ENCODE results near the gene GFI1B. TPM values are rescaled to one million over a fixed set of nuclear protein-coding genes. Genes with fewer than 3 reads are reported as not detected.

Gene GFI1B
- total RNA-seq, 4 donors from 2014 or later: 0.11 TPM; not detected in 3

DNA sequence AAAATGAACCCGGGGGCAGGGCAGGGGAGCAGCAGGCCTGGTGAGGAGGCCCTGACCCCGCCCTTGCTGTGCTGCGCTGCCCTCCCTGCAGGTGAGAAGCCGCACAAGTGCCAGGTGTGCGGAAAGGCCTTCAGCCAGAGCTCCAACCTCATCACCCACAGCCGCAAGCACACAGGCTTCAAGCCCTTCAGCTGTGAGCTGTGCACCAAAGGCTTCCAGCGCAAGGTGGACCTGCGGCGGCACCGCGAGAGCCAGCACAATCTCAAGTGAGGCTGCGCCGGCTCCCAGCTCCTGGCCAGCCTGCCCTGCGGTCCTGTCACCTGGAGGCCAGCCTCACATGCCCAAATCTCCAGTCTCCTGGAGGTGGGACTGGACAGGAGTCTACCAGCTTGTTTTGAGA, 12.3 kb downstream of the GFI1B start:
- H3K4me3 ChIP-seq (replicated peaks in 1 of 3): no peak overlapping the region
- H3K9me3 ChIP-seq: no peaks in the 10 kb centered on the region
- no peaks in the 10 kb centered on the region for H3K27me3 ChIP-seq
- no peaks in the 10 kb centered on the region for H3K36me3 ChIP-seq
- no peak overlapping the region for H3K27ac ChIP-seq
- intact Hi-C loops (cut with DNase I): no loop called here
- no peaks in the 10 kb centered on the region for H3K4me1 ChIP-seq
- DNase-seq: no peak
- TF ChIP-seq, protein P1, sequence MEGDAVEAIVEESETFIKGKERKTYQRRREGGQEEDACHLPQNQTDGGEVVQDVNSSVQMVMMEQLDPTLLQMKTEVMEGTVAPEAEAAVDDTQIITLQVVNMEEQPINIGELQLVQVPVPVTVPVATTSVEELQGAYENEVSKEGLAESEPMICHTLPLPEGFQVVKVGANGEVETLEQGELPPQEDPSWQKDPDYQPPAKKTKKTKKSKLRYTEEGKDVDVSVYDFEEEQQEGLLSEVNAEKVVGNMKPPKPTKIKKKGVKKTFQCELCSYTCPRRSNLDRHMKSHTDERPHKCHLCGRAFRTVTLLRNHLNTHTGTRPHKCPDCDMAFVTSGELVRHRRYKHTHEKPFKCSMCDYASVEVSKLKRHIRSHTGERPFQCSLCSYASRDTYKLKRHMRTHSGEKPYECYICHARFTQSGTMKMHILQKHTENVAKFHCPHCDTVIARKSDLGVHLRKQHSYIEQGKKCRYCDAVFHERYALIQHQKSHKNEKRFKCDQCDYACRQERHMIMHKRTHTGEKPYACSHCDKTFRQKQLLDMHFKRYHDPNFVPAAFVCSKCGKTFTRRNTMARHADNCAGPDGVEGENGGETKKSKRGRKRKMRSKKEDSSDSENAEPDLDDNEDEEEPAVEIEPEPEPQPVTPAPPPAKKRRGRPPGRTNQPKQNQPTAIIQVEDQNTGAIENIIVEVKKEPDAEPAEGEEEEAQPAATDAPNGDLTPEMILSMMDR (IDR thresholded peaks at IDR 0.05): no peak
- TF ChIP-seq POLR2A (IDR thresholded peaks at IDR 0.05): no peak
- 88 to 95% methylated on average over 10 to 11 of the region's 14 CpGs for WGBS, 2 donors

DNA sequence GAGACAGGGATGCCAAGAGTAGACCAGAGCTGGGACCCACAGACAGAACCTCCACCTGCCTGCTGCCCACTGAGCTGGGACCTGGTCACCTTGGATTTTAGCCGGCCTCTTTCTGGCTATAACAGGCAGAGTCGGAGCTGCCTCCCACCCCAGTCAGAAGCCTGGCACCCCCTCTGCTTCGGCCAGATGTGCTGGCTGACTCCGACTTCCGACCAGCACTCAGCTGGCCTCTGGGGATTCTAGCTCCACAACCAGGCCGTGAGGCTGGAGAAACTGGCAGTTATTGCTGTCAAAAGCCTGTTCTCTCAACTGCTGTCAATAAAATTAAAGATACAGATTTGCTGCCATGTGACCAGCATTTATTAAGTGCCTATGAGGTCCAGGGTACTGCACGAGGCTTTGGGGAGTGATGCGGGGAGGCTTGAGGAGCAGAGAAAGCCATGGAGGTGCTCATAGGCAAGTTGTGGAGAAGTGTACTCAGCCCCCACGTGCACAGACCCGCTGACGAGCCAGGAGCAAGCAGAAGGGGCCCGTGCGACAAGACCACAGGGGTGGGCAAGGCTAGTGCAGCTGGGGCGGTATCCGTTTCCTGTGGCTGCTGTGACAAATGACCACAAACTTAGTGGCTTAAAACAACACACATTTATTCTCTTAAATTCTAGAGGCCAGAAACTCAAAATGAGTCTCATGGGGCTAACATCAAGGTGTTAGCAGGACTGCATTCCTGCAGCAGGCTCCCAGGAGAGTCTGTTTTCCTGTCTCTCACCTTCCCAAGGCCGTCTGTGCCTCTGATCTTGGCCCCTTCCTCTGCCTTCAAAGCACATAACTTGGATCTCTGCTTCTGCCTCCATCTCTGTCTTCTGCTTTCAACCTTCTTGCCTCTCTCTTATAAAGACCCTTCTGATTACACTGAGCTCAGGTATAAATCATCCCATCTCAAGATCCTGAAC, 13.1 kb downstream of the GFI1B start:
- TF ChIP-seq, protein P1 (IDR thresholded peaks at IDR 0.05): no peak
- no peak for TF ChIP-seq POLR2A (IDR thresholded peaks at IDR 0.05)
- Histone ChIP-seq H3K36me3 (no peaks in the 10 kb centered on the region), H3K27ac (no peak overlapping the region), H3K4me3 (replicated peaks in 1 of 3) (no peak overlapping the region), H3K4me1 (no peaks in the 10 kb centered on the region), H3K9me3 (no peaks in the 10 kb centered on the region), H3K27me3 (no peaks in the 10 kb centered on the region)
- 44 to 53% methylated on average over 16 of the region's 16 CpGs for WGBS, 2 donors
- intact Hi-C loops (cut with DNase I): no loop called here
- DNase-seq: no peak

DNA sequence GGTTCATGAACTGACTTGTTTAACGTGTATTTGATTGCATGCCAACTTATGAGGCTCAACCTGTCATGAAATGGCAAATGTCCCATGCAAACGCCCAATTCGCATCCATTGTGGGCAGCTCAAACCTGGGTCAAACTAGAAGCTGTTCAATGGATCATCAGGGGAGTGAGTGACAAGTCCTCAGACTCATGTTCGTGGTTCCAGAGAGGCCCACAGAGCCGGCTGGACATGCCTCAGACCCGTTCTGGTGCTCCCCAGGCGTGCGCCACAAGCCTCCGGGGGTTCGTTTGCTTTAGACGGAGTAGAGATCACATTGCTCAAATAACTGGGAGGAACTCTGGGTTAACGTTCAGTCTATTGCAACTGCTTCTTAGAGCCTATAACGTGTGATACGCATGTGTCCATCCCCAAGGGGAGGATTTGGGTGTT, 15.0 kb downstream of the GFI1B start:
- Histone ChIP-seq H3K36me3 (no peaks in the 10 kb centered on the region), H3K9me3 (no peaks in the 10 kb centered on the region), H3K27me3 (no peaks in the 10 kb centered on the region), H3K4me1 (no peaks in the 10 kb centered on the region), H3K27ac (no peak overlapping the region), H3K4me3 (replicated peaks in 1 of 3) (no peak overlapping the region)
- intact Hi-C loops (cut with DNase I): no loop called here
- 52 to 66% methylated on average over 11 to 14 of the region's 14 CpGs for WGBS, 2 donors
- DNase-seq: no peak
- TF ChIP-seq, protein P1 (IDR thresholded peaks at IDR 0.05): no peak
- TF ChIP-seq POLR2A (IDR thresholded peaks at IDR 0.05): no peak

DNA sequence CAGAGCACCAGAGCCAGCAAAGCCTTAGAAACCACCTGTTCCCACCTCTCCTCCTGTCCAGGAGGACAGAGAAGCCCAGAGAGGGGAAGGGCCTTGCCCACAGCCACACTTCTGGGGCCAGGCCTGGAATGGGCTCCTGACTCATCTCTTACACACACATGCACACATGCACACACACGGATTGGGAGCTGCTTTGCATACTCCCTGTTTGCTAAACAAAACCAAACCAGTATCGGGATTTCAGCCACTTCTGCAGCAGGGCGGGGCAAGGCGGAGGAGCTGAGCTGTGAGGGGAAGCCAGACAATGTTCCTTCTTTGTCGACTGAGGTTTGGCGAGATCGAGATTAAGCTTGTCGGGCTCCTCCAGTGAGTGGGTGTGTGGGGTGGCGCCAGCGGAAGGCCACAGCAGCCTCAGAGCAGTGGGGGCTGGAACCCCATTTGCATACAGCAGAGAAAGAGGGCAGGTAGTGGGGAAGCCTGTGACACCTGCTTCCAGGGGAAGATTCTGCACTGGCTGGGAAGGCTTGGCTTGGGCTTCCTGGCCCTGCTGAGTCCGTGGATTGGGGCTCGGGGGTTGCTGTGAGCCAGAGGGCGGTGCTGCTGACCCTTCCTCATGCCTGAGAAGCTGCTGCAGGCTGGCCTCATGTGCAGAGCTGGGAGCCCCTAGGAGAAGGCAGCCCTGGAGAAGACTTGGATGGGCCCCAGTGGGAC, 16.1 kb downstream of the GFI1B start:
- no peaks in the 10 kb centered on the region for H3K36me3 ChIP-seq
- H3K4me1 ChIP-seq: no peaks in the 10 kb centered on the region
- no peaks in the 10 kb centered on the region for H3K9me3 ChIP-seq
- DNase-seq: no peak
- intact Hi-C loops (cut with DNase I): no loop called here
- 32 to 34% methylated on average over 10 to 12 of the region's 13 CpGs for WGBS, 2 donors
- no peaks in the 10 kb centered on the region for H3K27me3 ChIP-seq
- no peak overlapping the region for H3K27ac ChIP-seq
- TF ChIP-seq POLR2A (IDR thresholded peaks at IDR 0.05): no peak
- TF ChIP-seq, protein P1 (IDR thresholded peaks at IDR 0.05): no peak
- no peak overlapping the region for H3K4me3 ChIP-seq (replicated peaks in 1 of 3)

DNA sequence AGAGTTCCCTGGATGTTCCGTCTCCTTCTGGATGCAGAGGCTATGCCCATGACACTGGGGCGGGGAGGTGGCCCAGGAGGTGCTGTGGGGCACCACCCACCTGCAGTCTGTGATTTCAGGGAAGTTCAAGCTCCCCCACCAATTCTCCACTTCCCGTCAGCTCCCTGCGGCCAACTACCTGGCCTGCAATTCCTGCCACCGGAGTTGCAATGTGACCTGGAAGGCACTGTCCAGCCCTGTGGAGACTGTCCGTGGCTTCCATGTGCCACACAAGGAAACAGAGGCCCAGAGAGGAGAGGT, 16.6 kb downstream of the GFI1B start:
- H3K9me3 ChIP-seq: no peaks in the 10 kb centered on the region
- no peak for DNase-seq
- intact Hi-C loops (cut with DNase I): no loop called here
- no peak overlapping the region for H3K4me3 ChIP-seq (replicated peaks in 1 of 3)
- 93% methylated on average over 5 to 6 of the region's 6 CpGs for WGBS, 2 donors
- TF ChIP-seq POLR2A (IDR thresholded peaks at IDR 0.05): no peak
- TF ChIP-seq, protein P1 (IDR thresholded peaks at IDR 0.05): no peak
- H3K36me3 ChIP-seq: no peaks in the 10 kb centered on the region
- H3K4me1 ChIP-seq: no peaks in the 10 kb centered on the region
- H3K27ac ChIP-seq: no peak overlapping the region
- H3K27me3 ChIP-seq: no peaks in the 10 kb centered on the region

Data from thyroid gland (tissue), 4 donors.